NCI-H1417 (cell line): Measurements from ENCODE around the gene FRMD4B.

Source experiments
- DNase-seq, 3 experiments: peaks; one replicate each; lab custom pipeline; 2025; lab: John Stamatoyannopoulos, UW

FRMD4B gene

GRCh38 chr3:69364354-69364753 lies 21.5 kb downstream of the FRMD4B start:
- DNase-seq = no peak

GRCh38 chr3:69360690-69361089 lies 25.2 kb downstream of the FRMD4B start:
- no peak for DNase-seq

- no peak for DNase-seq
These were observed 26.0 kb downstream of the FRMD4B start for GRCh38 chr3:69359916-69360315.

- no peak for DNase-seq
These were observed 26.5 kb downstream of the FRMD4B start for GRCh38 chr3:69359339-69359893.

- no peak for DNase-seq
These were observed 28.7 kb downstream of the FRMD4B start for GRCh38 chr3:69357196-69357595.

GRCh38 chr3:69354948-69355347 lies 30.9 kb downstream of the FRMD4B start:
- no peak for DNase-seq

GRCh38 chr3:69353503-69353902 lies 32.4 kb downstream of the FRMD4B start:
- DNase-seq = no peak

- no peak for DNase-seq
These were observed 32.8 kb downstream of the FRMD4B start for GRCh38 chr3:69353088-69353478.

GRCh38 chr3:69352305-69353087 lies 33.4 kb downstream of the FRMD4B start:
- no peak for DNase-seq

- DNase-seq = no peak
These were observed 42.0 kb downstream of the FRMD4B start for GRCh38 chr3:69343875-69344274.

GRCh38 chr3:69342074-69342473 lies 43.8 kb downstream of the FRMD4B start:
- DNase-seq = no peak

GRCh38 chr3:69339760-69340159 lies 46.1 kb downstream of the FRMD4B start:
- DNase-seq = no peak

- no peak for DNase-seq
These were observed 47.0 kb downstream of the FRMD4B start for GRCh38 chr3:69338911-69339310.

GRCh38 chr3:69332934-69333333 lies 53.0 kb downstream of the FRMD4B start:
- no peak for DNase-seq

GRCh38 chr3:69330891-69331400 lies 54.9 kb downstream of the FRMD4B start:
- no peak for DNase-seq

- DNase-seq = no peak
These were observed 56.0 kb downstream of the FRMD4B start for GRCh38 chr3:69329892-69330291.

- no peak for DNase-seq
These were observed 57.0 kb downstream of the FRMD4B start for GRCh38 chr3:69328963-69329302.

- DNase-seq = no peak
These were observed 57.6 kb downstream of the FRMD4B start for GRCh38 chr3:69328103-69328962.

- no peak for DNase-seq
These were observed 59.0 kb downstream of the FRMD4B start for GRCh38 chr3:69326855-69327300.

- DNase-seq = no peak
These were observed 60.7 kb downstream of the FRMD4B start for GRCh38 chr3:69325151-69325550.

- DNase-seq = peak in 1 of 3 experiments; percentile 41
These were observed 61.4 kb downstream of the FRMD4B start for GRCh38 chr3:69324362-69325025.

GRCh38 chr3:69323941-69324340 lies 61.9 kb downstream of the FRMD4B start:
- no peak for DNase-seq
